Measurements from ENCODE around the gene MKNK1. TPM values are rescaled to one million over a fixed set of nuclear protein-coding genes. Genes with fewer than 3 reads are reported as not detected.

The MKNK1 gene
- total RNA-seq, 1 experiment from 2014 or later: 18.6 TPM

Other genes with a start within 250 kb of the MKNK1 start
- 26.4 to 38.6 TPM (median 28.1 TPM) in 3 replicates for gene FAAH, start 210.0 kb downstream of the MKNK1 start, total RNA-seq (2021)
- gene DMBX1, start 114.4 kb downstream of the MKNK1 start, total RNA-seq (2021): 1.7 to 3.7 TPM (median 1.8 TPM) in 3 replicates
- gene KNCN, start 52.6 kb downstream of the MKNK1 start, total RNA-seq (2021): not detected in 3 replicates
- gene MOB3C, start 12.5 kb upstream of the MKNK1 start, total RNA-seq (2021): 3.1 to 4.0 TPM (median 3.4 TPM) in 3 replicates
- 35.7 to 45.5 TPM (median 44.5 TPM) in 3 replicates for gene ATPAF1, start 64.1 kb upstream of the MKNK1 start, total RNA-seq (2021)
- gene TEX38, start 67.6 kb upstream of the MKNK1 start, total RNA-seq (2021): 0.17 to 0.21 TPM (median 0.18 TPM) in 3 replicates
- gene EFCAB14, start 114.8 kb upstream of the MKNK1 start, total RNA-seq (2021): 38.4 to 46.2 TPM (median 39.1 TPM) in 3 replicates
- gene CYP4B1, start 194.8 kb upstream of the MKNK1 start, total RNA-seq (2021): 0.24 to 0.44 TPM (median 0.39 TPM) in 3 replicates